Measurements from ENCODE around the gene BABAM2. TPM values are rescaled to one million over a fixed set of nuclear protein-coding genes. Genes with fewer than 3 reads are reported as not detected.
A peak's percentile ranks its signal among the peaks of the same experiment; 100 is the strongest.

The BABAM2 gene
- total and polyA plus RNA-seq, 9 of the 15 experiments (the other 6 are each of a cell fraction or from before 2014, with no cell fraction given): 10.9 to 37.4 (median 25.6) TPM

- TF ChIP-seq ZBTB26 (CRISPR knock-in tag; IDR thresholded peaks at IDR 0.05): no peak
- no peak for TF ChIP-seq RB1 (IDR thresholded peaks at IDR 0.05; ENCODE audit: low read depth)
- TF ChIP-seq JUND (IDR thresholded peaks at IDR 0.05; ENCODE audit: borderline replicate concordance, low read depth, low read length): no peak; the same call in 1 of the 2 replicates
- no peak; the same call in 2 of the 3 replicates for TF ChIP-seq JUND (tag; IDR thresholded peaks at IDR 0.05; ENCODE audit: borderline replicate concordance, low read depth, low read length)
- no peak for TF ChIP-seq FOXJ3 (CRISPR knock-in tag; IDR thresholded peaks at IDR 0.05)
- TF ChIP-seq POLR2H (tag; IDR thresholded peaks at IDR 0.05; ENCODE audit: low read depth): no peak
- 0 out of 2 replicates have a peak, but pooled peaks have one; percentile 58 for TF ChIP-seq ZNF830 (CRISPR knock-in tag; IDR thresholded peaks at IDR 0.05)
- TF ChIP-seq GABPA (tag; conservative IDR thresholded peaks at IDR 0.05; ENCODE audit: low read depth): peak; percentile 47; the same call in 1 of the 2 replicates
- no peak for TF ChIP-seq ETS2 (tag; IDR thresholded peaks at IDR 0.05; ENCODE audit: borderline replicate concordance, poor library complexity, severe bottlenecking)
- TF ChIP-seq TGIF2 (CRISPR knock-in tag; IDR thresholded peaks at IDR 0.05): no peak
- no peak for TF ChIP-seq TFE3 (CRISPR knock-in tag; IDR thresholded peaks at IDR 0.05)
- TF ChIP-seq CBFA2T3 (IDR thresholded peaks at IDR 0.05): peak; percentile 82
- TF ChIP-seq KHSRP (IDR thresholded peaks at IDR 0.05): no peak
- no peak for TF ChIP-seq GTF2B (IDR thresholded peaks at IDR 0.05; ENCODE audit: extremely low read depth, insufficient read length)
- TF ChIP-seq RAD21 (CRISPR knock-in tag; conservative IDR thresholded peaks at IDR 0.05 in 1 of 2, IDR thresholded peaks at IDR 0.05 in 1 of 2): peak; percentile 21 to 29; a peak in 2 of 4 replicates
- no peak for TF ChIP-seq ETV5 (CRISPR knock-in tag; IDR thresholded peaks at IDR 0.05; ENCODE audit: low read depth)
- TF ChIP-seq ARID2 (IDR thresholded peaks at IDR 0.05): no peak
- TF ChIP-seq SMAD3 (CRISPR knock-in tag; conservative IDR thresholded peaks at IDR 0.05): peak; percentile 45
- peak; percentile 75 for TF ChIP-seq TSHZ1 (CRISPR knock-in tag; IDR thresholded peaks at IDR 0.05)
Observed at GRCh38 chr2:28366496-28367282, 476.2 kb downstream of the BABAM2 start (continued).
